Adrenal gland (tissue), 5 donors: ENCODE measurements around the gene CTAGE1.

ENCODE experiments used
- CTCF ChIP-seq, 6 experiments: fragments of 450-650 bp in 4 of 6; fragments of 200-600 bp in 2 of 6; sonication (generic) in 1 of 6; IDR thresholded peaks; 1 replicate in 5 of 6; 2 replicates in 1 of 6; pipeline versions ENCODE4 v1.5.1 to v1.8.0; 2016 to 2021; ENCODE audit warnings: antibody characterized with exemption in 6 of 6, mild to moderate bottlenecking in 2 of 6, moderate library complexity in 1 of 6
- POLR2A ChIP-seq, 2 donors: fragments of 450-650 bp; IDR thresholded peaks; one replicate each; pipeline ENCODE4 v1.6.1; 2017; ENCODE audit warnings: antibody characterized with exemption in 2 of 2, mild to moderate bottlenecking in 2 of 2, moderate library complexity in 1 of 2
- donor health status: DM: no; HTN: no; CAD: no.

DNA sequence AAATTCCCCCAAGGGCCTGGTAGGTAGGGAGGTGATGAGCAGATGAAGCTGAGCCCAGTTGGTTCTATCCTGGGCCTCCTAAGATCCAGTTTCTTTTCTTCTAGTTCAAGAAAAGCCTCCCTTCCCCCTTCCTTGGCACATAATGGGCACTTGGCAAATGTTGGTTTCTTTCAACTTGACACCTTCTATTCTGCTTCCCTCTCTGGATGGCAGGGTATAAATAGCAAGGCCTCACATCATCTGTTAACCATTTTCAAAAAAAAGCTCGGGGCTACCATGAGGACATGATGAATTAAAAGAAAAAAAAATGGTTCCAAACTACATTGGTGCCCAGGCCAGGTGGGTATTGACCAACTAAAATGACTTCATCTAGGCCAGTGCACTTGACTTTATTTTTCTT is 29.9 kb downstream of the CTAGE1 start:
- TF ChIP-seq CTCF (IDR thresholded peaks at IDR 0.05): no peak
- no peak for TF ChIP-seq POLR2A (IDR thresholded peaks at IDR 0.05)
